Ectodermal cell (in vitro differentiated cells): ENCODE data around the gene PHC2.

ENCODE experiments used
- H3K27ac ChIP-seq: 2 replicates; pipeline ENCODE4 v1.7.0; 2013; ENCODE audit warnings: mild to moderate bottlenecking, low read depth, low read length; ENCODE audit not compliant: insufficient read depth, poor library complexity, severe bottlenecking
- H3K27me3 ChIP-seq: 2 replicates; pipeline ENCODE4 v1.7.0; 2013; ENCODE audit warnings: mild to moderate bottlenecking, low read length; ENCODE audit not compliant: insufficient read depth, control insufficient read depth, poor library complexity, severe bottlenecking
- H3K36me3 ChIP-seq: one replicate; pipeline ENCODE4 v1.7.0; 2013; ENCODE audit warnings: low read length; ENCODE audit not compliant: control insufficient read depth, insufficient read depth
- H3K4me1 ChIP-seq: one replicate; pipeline ENCODE4 v1.7.0; 2013; ENCODE audit warnings: low read length; ENCODE audit not compliant: control insufficient read depth, insufficient read depth
- H3K4me3 ChIP-seq: 2 replicates; pipeline ENCODE4 v1.7.0; 2013; ENCODE audit warnings: low read depth, low read length, control low read depth; ENCODE audit not compliant: insufficient read depth
- H3K9me3 ChIP-seq: 2 replicates; pipeline ENCODE4 v1.7.0; 2013; ENCODE audit warnings: mild to moderate bottlenecking, low read length, moderate library complexity; ENCODE audit not compliant: control insufficient read depth
- WGBS, 2 experiments: methylation state at CpG; one replicate each; pipeline ENCODE4 v1.1.7; 2013; ENCODE audit warnings: missing lambda C conversion rate in 2 of 2; 5-methylcytosine and 5-hydroxymethylcytosine counted together

Gene PHC2

DNA sequence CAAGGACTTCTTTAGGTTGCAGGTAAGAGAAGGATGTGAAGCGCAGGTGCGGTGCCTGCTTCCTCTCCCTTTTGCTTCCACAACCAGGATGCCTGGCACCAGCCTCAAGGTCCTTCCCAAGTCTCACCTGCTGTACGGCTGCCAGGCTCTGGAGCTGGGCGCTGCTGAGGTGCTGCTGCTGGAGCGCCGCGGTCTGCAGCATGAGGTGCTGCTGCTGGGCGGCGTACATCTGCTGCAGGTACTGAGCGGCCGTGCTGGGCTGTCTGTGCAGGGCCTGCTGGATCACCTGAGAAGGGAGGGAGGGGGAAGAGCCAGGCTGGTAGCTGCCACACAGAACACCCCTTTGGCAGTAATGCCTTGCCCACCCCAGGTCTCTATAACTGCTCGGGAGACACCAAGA lies 58.7 kb downstream of the PHC2 start:
- WGBS, 2 experiments = 93 to 94% methylated on average over 12 of the region's 12 CpGs
- no peaks in the 10 kb centered on the region for H3K9me3 ChIP-seq
- no peaks in the 10 kb centered on the region for H3K36me3 ChIP-seq
- no peak overlapping the region for H3K4me3 ChIP-seq
- no peaks in the 10 kb centered on the region for H3K27me3 ChIP-seq
- H3K4me1 ChIP-seq = peaks cover 14% of the 10 kb centered on the region
- H3K27ac ChIP-seq = no peak overlapping the region

DNA sequence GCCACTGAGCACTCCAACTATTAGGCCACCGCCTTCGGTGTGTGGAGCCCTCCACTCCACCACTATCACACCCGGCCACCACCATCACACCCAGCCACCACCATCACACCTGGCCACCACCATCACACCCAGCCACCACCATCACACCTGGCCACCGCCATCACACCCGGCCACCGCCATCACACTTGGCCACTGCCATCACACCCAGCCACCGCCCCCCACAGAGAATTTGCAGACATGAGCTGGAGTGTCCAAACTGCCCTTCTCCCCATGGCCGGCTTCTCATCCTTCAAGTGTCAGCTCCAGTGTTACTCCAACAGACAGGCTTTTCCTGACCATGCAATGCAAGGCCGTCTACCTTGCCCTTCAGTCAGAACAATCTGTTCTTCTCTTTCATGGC lies 59.6 kb downstream of the PHC2 start:
- Histone ChIP-seq H3K36me3 (no peaks in the 10 kb centered on the region), H3K4me3 (no peak overlapping the region), H3K27ac (no peak overlapping the region), H3K4me1 (peaks cover 21% of the 10 kb centered on the region), H3K9me3 (no peaks in the 10 kb centered on the region), H3K27me3 (no peaks in the 10 kb centered on the region)
- 94 to 95% methylated on average over 9 of the region's 9 CpGs for WGBS, 2 experiments

DNA sequence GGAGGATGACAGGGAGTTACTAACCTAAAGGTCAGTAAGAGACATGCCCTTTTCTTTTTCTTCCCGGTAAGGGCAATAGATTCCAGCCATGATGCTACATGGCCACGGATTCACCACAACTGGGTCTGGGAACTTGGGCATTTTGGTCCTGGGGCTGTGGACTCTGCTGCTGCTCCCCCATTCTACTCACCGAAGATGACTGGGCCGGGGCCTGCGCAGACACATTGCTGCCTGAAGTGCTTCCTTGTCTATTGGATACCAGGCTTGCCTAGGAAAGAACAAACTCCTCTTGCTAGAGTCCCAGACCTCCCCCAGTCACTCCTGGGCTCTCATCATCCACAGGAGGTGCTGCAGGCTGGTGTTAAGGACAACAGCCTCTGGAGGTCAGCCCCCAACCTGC lies 60.1 kb downstream of the PHC2 start:
- Histone ChIP-seq H3K27ac (no peak overlapping the region), H3K36me3 (no peaks in the 10 kb centered on the region), H3K9me3 (no peaks in the 10 kb centered on the region), H3K4me3 (no peak overlapping the region), H3K4me1 (peaks cover 26% of the 10 kb centered on the region), H3K27me3 (no peaks in the 10 kb centered on the region)
- WGBS, 2 experiments = 94 to 96% methylated on average over 5 of the region's 5 CpGs

DNA sequence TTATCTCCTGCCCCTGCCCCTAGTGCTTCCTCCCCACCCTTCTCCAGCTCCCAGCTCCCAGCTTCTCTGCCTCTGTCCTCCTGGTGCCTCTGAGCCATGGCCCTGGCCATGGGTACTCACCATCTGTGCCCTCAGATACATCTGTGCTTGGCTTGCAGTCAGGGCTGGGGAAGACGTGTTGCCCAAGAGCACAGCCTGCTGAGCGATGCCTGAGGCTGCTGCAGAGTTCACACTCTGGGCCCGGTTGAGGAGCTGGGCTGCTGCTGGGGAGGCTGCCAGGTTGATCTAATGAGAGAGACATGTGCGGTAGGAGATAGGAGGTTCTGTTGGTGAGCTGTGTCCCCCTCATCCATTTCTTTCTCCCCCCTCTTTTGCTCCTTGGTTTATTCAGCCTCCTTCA lies 60.6 kb downstream of the PHC2 start:
- H3K4me3 ChIP-seq = no peak overlapping the region
- H3K27ac ChIP-seq = no peak overlapping the region
- H3K4me1 ChIP-seq = peaks cover 31% of the 10 kb centered on the region
- no peaks in the 10 kb centered on the region for H3K9me3 ChIP-seq
- 84 to 87% methylated on average over 3 to 4 of the region's 4 CpGs for WGBS, 2 experiments
- no peaks in the 10 kb centered on the region for H3K27me3 ChIP-seq
- no peaks in the 10 kb centered on the region for H3K36me3 ChIP-seq

DNA sequence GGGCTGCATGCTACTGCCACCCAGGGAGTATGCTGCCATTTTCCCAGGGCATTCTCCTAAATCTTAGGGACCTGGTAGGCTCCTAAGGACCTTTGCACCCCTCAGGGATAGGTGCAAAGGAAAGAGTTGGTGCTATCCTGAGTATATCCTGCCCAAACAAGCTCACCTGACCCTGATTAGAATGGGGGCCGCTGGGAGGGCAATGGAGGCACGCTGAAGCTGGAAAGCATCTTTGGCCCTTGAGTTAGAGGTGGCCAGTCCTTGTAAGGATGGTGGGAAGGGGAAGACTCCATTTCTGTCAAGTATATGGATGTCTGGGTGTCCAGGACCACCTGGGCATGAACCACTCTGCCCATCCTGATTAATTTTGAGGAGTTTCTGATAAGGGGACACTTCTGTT lies 61.1 kb downstream of the PHC2 start:
- Histone ChIP-seq H3K27ac (no peak overlapping the region), H3K27me3 (no peaks in the 10 kb centered on the region), H3K4me3 (no peak overlapping the region), H3K9me3 (no peaks in the 10 kb centered on the region), H3K4me1 (peaks cover 36% of the 10 kb centered on the region), H3K36me3 (no peaks in the 10 kb centered on the region)
- WGBS, 2 experiments = 93 to 95% methylated on average over 2 of the region's 2 CpGs

DNA sequence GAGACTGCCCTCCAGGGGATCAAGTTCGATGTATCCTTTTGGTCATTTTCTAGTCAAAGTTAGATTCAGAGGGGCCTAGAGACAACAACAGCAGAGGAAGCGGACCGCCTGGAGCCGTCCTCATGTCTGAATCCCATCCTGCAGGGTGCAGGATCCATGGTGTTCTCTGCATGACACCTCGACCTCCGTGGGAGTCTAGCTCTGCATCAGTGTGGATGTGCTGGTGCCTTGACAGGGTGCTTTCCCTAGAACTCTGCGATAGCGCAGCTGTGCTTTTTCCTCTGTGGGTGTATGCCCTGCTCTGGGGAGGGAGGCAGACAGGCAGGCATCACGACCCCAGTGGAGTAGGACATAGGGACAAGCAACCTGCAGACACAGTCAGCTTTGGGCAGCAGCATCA lies 61.8 kb downstream of the PHC2 start:
- WGBS, 2 experiments = 93 to 94% methylated on average over 9 of the region's 9 CpGs
- Histone ChIP-seq H3K4me3 (no peak overlapping the region), H3K4me1 (peaks cover 43% of the 10 kb centered on the region), H3K36me3 (no peaks in the 10 kb centered on the region), H3K9me3 (no peaks in the 10 kb centered on the region), H3K27me3 (no peaks in the 10 kb centered on the region), H3K27ac (no peak overlapping the region)

DNA sequence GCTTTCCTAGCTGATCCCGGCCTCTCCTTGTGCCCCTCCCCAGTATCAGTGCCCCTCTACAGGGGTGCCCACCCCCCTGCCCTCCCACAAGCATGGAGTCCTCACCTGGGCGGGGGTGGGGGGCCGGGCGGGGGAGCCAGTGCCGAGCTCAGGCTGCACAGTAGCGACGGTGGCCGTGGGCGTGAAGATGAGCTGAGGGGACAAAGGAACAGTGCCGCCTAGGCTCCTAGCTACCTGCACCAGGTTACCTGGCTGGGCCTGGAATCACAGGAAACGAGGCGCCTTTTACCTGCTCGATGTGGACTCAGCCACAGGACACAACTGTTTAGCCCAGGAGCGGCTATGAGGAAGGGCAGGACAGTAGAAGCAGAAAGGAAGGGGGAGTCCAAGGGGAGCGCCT lies 62.5 kb downstream of the PHC2 start:
- Histone ChIP-seq H3K9me3 (no peaks in the 10 kb centered on the region), H3K36me3 (no peaks in the 10 kb centered on the region), H3K27me3 (no peaks in the 10 kb centered on the region), H3K4me3 (no peak overlapping the region), H3K27ac (no peak overlapping the region), H3K4me1 (peaks cover 45% of the 10 kb centered on the region)
- WGBS, 2 experiments = 92% methylated on average over 15 of the region's 15 CpGs

DNA sequence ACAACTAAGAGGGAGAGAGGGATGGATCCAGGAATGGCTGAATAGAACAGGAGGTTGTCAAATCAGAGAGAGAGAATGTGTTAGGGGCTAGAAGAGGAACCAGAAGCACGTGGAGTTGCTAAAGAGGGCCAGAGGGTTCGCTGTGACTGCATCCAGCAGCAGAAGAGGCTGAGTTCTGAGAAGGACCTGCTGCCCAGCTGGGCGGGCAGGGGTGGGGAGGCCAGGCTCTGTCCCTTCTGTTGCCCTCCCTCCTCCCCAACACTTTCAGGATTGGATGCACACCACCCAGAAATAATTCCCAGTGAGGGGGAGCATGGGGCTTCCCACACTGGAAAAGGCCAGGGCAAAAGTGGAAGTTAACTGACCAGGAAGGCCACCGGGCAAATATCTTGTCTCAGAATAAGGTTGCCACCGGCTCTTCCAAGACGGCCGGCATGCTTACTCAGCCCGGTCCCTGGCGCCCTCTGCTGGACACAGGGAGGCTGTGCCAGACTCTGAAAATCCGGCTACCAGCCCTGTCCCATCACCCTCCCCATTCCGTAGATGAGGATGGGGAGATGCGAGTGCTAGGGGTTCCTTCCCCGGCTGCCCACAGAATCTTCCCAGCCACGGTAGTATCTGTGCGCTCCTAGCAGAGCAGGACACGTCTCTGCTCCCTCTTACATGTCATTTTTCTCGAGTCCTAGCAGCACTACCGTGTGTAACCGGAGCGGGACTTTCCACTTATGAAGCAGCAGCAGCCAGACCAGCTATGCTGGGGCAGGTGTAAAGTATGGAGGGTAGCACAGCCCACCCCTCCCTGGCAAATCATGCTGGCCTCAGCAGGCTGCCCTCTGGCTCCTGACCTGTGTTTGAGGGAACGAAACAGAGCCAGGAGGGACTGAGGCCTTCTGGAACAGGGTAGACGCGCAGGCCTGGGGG lies 63.1 kb downstream of the PHC2 start:
- Histone ChIP-seq H3K36me3 (no peaks in the 10 kb centered on the region), H3K27me3 (no peaks in the 10 kb centered on the region), H3K27ac (no peak overlapping the region), H3K9me3 (no peaks in the 10 kb centered on the region), H3K4me1 (peaks cover 50% of the 10 kb centered on the region), H3K4me3 (no peak overlapping the region)
- WGBS, 2 experiments = 40 to 42% methylated on average over 23 of the region's 23 CpGs

DNA sequence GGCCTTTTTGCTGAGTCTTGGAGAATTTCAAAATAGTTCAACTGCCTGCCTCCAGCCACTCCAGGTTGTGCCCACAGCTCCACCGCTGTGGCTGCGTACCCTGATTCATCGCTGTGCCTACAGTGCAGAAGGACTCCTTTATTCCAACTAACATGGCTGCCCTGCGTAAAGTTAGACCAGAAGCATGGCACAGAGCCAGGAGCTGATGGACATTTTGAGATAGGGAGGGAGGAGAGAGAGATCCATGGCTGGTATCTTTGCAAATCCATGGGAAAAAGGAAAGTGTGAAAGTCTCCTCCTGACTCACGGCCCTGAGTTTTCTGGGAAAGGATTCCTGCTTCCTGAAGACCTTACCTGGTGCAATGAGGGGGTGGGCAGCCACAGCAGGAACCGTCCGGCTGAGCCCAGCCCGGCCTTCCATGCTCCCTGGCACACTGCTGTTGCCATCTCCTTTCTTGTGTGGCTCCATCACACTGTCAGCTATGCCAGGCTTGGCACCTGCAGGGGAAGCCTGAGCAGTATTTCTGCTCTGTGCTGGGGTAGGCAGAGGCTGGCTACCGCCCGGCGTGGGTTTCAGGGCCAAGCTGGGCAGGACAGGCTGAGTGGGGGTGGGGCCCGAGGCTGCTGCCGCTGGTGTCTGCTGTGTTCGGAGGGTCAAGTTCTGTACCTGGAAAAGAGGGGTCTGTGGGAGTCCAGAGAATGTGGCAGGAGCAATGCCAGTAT lies 64.0 kb downstream of the PHC2 start:
- Histone ChIP-seq H3K4me1 (peaks cover 50% of the 10 kb centered on the region), H3K9me3 (no peaks in the 10 kb centered on the region), H3K27ac (no peak overlapping the region), H3K4me3 (no peak overlapping the region), H3K36me3 (no peaks in the 10 kb centered on the region), H3K27me3 (no peaks in the 10 kb centered on the region)
- WGBS, 2 experiments = 88 to 89% methylated on average over 14 of the region's 14 CpGs

DNA sequence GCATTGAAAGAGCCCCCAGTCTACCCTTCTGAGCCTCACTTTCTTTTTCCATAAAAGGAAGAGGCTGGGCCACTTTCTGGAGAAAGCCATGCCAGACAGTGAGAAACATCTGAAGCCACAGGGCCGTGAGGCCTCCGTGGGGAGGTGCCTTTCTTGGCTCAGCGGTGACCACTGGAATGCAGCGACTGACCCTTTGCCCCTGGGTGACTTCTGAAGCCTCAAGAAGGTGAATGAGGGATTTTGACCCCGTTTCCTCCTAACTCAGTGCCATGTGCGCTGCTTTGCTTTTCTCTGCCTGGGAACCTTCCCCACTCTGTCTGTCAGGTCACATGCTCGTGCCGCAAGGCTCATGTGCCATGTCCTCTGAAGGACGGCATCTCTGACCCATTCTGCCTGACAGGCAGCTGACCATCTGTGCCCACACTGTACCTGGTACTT lies 65.3 kb downstream of the PHC2 start:
- Histone ChIP-seq H3K36me3 (no peaks in the 10 kb centered on the region), H3K27ac (peak overlapping the region; percentile 99), H3K4me1 (peaks cover 54% of the 10 kb centered on the region), H3K4me3 (no peak overlapping the region), H3K27me3 (no peaks in the 10 kb centered on the region), H3K9me3 (no peaks in the 10 kb centered on the region)
- 69 to 73% methylated on average over 9 of the region's 9 CpGs for WGBS, 2 experiments
